ENCODE results near the gene CACNA1C. TPM values are rescaled to one million over a fixed set of nuclear protein-coding genes. Genes with fewer than 3 reads are reported as not detected.
A peak's percentile ranks its signal among the peaks of the same experiment; 100 is the strongest.

Gene CACNA1C
- total and polyA plus RNA-seq, 2 donors from 2014 or later, result 1.6 to 17.4 TPM

GRCh38 chr12:2286461-2287131, 233.8 kb downstream of the CACNA1C start:
- DNase-seq (peak in 2 of 5 donors; percentile 30 to 58), FAIRE-seq (no peak)
- Histone ChIP-seq H3K27ac (ENCODE audit: low read depth in 2 of 2, low read length in 2 of 2) (peak overlapping the region; percentile 48 to 84), H3K27me3 (ENCODE audit: control insufficient read depth, insufficient read depth, low read length) (no peaks in the 10 kb centered on the region), H3K9ac (ENCODE audit: low read length in 3 of 3) (no peak overlapping the region), H3K36me3 (ENCODE audit: control insufficient read depth in 2 of 3, insufficient read depth in 3 of 3, low read length in 3 of 3) (no peaks in the 10 kb centered on the region), H3K4me1 (ENCODE audit: control insufficient read depth in 2 of 3, insufficient read depth in 2 of 3, low read depth in 1 of 3, low read length in 3 of 3) (peaks cover 5 to 24% (median 15%) of the 10 kb centered on the region in 3 donors), H3K9me3 (ENCODE audit: control insufficient read depth in 2 of 3, insufficient read depth in 1 of 3, low read length in 3 of 3) (no peaks in the 10 kb centered on the region), H3K4me3 (ENCODE audit: low read length in 3 of 3) (no peak overlapping the region)
- TF ChIP-seq CTCF (IDR thresholded peaks at IDR 0.05; ENCODE audit: borderline replicate concordance, extremely low read depth, insufficient read depth), result no peak
- intact Hi-C loops (cut with DNase I), result no loop called here

GRCh38 chr12:2287151-2287550, 234.4 kb downstream of the CACNA1C start:
- Histone ChIP-seq H3K27ac (ENCODE audit: low read depth in 2 of 2, low read length in 2 of 2) (peak overlapping the region; percentile 46 to 84), H3K4me1 (ENCODE audit: control insufficient read depth in 2 of 3, insufficient read depth in 2 of 3, low read depth in 1 of 3, low read length in 3 of 3) (peaks cover 5 to 24% (median 15%) of the 10 kb centered on the region in 3 donors), H3K4me3 (ENCODE audit: low read length in 3 of 3) (no peak overlapping the region), H3K36me3 (ENCODE audit: control insufficient read depth in 2 of 3, insufficient read depth in 3 of 3, low read length in 3 of 3) (no peaks in the 10 kb centered on the region), H3K9ac (ENCODE audit: low read length in 3 of 3) (no peak overlapping the region), H3K9me3 (ENCODE audit: control insufficient read depth in 2 of 3, insufficient read depth in 1 of 3, low read length in 3 of 3) (no peaks in the 10 kb centered on the region), H3K27me3 (ENCODE audit: control insufficient read depth, insufficient read depth, low read length) (no peaks in the 10 kb centered on the region)
- intact Hi-C loops (cut with DNase I), result no loop called here
- no peak for TF ChIP-seq CTCF (IDR thresholded peaks at IDR 0.05; ENCODE audit: borderline replicate concordance, extremely low read depth, insufficient read depth)
- DNase-seq (peak in 1 of 5 donors; percentile 25), FAIRE-seq (no peak)

GRCh38 chr12:2287589-2287988, 234.8 kb downstream of the CACNA1C start:
- no peaks in the 10 kb centered on the region for H3K9me3 ChIP-seq (ENCODE audit: control insufficient read depth in 2 of 3, insufficient read depth in 1 of 3, low read length in 3 of 3)
- H3K4me3 ChIP-seq (ENCODE audit: low read length in 3 of 3), result no peak overlapping the region
- no peaks in the 10 kb centered on the region for H3K27me3 ChIP-seq (ENCODE audit: control insufficient read depth, insufficient read depth, low read length)
- peak overlapping the region; percentile 46 to 84 for H3K27ac ChIP-seq (ENCODE audit: low read depth in 2 of 2, low read length in 2 of 2)
- peaks cover 5 to 26% (median 15%) of the 10 kb centered on the region in 3 donors for H3K4me1 ChIP-seq (ENCODE audit: control insufficient read depth in 2 of 3, insufficient read depth in 2 of 3, low read depth in 1 of 3, low read length in 3 of 3)
- FAIRE-seq (no peak), DNase-seq (peak in 1 of 5 donors; percentile 6)
- no peaks in the 10 kb centered on the region for H3K36me3 ChIP-seq (ENCODE audit: control insufficient read depth in 2 of 3, insufficient read depth in 3 of 3, low read length in 3 of 3)
- intact Hi-C loops (cut with DNase I), result no loop called here
- TF ChIP-seq CTCF (IDR thresholded peaks at IDR 0.05; ENCODE audit: borderline replicate concordance, extremely low read depth, insufficient read depth), result no peak
- no peak overlapping the region for H3K9ac ChIP-seq (ENCODE audit: low read length in 3 of 3)
